PC-3 (cell line): ENCODE measurements around the gene RAD9A. TPM values are rescaled to one million over a fixed set of nuclear protein-coding genes. Genes with fewer than 3 reads are reported as not detected.

Experiments
- ATAC-seq: fragments of 200-7000 bp; cut with Tn5 transposase; 2 replicates; pipeline ENCODE4 v1.9.1; 2020; ENCODE audit warnings: mild to moderate bottlenecking, moderate library complexity
- BruUV-seq: library from RNA; stranded (reverse); fragments of 400-500 nt; replicated peaks from 2 replicates; lab custom pipeline; 2021; lab: Mats Ljungman, UMichigan
- CTCF ChIA-PET: fragments of 300-600 bp; sonication (Branson Sonifier 250); formaldehyde crosslinking; loops from one replicate; lab custom pipeline; 2022; ENCODE audit warnings: antibody characterized with exemption; lab: Charles Lee
- POLR2A ChIA-PET: fragments of 300-600 bp; sonication (Branson Sonifier 250); formaldehyde crosslinking; loops from one replicate; lab custom pipeline; 2022; ENCODE audit warnings: antibody characterized with exemption; ENCODE audit not compliant: unreplicated experiment; lab: Charles Lee
- DNase-seq: peaks from one replicate; pipeline ENCODE4 v3.0.0-alpha.2; 2015
- H2AFZ ChIP-seq: fragments of 300-600 bp; sonication (generic); 2 replicates; pipeline ENCODE4 v1.6.0; 2016; ENCODE audit warnings: antibody characterized with exemption, low read length
- H3F3A ChIP-seq: fragments of 300-600 bp; sonication (generic); one replicate; pipeline ENCODE4 v1.6.0; 2017; ENCODE audit warnings: antibody characterized with exemption, low read length, control low read depth, mild to moderate bottlenecking; ENCODE audit not compliant: unreplicated experiment
- H3K27ac ChIP-seq: fragments of 300-600 bp; sonication (generic); 2 replicates; pipeline ENCODE4 v1.5.1; 2016; ENCODE audit warnings: mild to moderate bottlenecking, low read length
- H3K27me3 ChIP-seq: fragments of 300-600 bp; sonication (generic); 2 replicates; pipeline ENCODE4 v1.6.1; 2016; ENCODE audit warnings: low read length, mixed read lengths
- H3K36me3 ChIP-seq: fragments of 300-600 bp; sonication (generic); 2 replicates; pipeline ENCODE4 v1.6.1; 2016; ENCODE audit warnings: low read depth, mixed run types, low read length, mixed read lengths
- H3K4me1 ChIP-seq: fragments of 300-600 bp; sonication (generic); 2 replicates; pipeline ENCODE4 v1.5.1; 2016; ENCODE audit warnings: low read length; ENCODE audit not compliant: insufficient read depth
- H3K4me2 ChIP-seq: fragments of 300-600 bp; sonication (generic); 2 replicates; pipeline ENCODE4 v1.6.0; 2016; ENCODE audit warnings: low read length
- H3K4me3 ChIP-seq: fragments of 300-600 bp; sonication (generic); 2 replicates; pipeline ENCODE4 v1.5.1; 2016; ENCODE audit warnings: mild to moderate bottlenecking, low read length, mixed read lengths
- H3K79me2 ChIP-seq: fragments of 300-600 bp; sonication (generic); 2 replicates; pipeline ENCODE4 v1.6.1; 2017; ENCODE audit warnings: low read length, mixed read lengths
- H3K9ac ChIP-seq: fragments of 300-600 bp; sonication (generic); 2 replicates; pipeline ENCODE4 v1.6.0; 2016; ENCODE audit warnings: mild to moderate bottlenecking, low read length
- H3K9me2 ChIP-seq: fragments of 300-600 bp; sonication (generic); replicated peaks from 2 replicates; pipeline ENCODE4 v1.6.1; 2016; ENCODE audit warnings: mixed run types, low read length, mixed read lengths
- H3K9me3 ChIP-seq: fragments of 300-600 bp; sonication (generic); 2 replicates; pipeline ENCODE4 v1.6.1; 2016; ENCODE audit warnings: low read length, mixed read lengths
- H4K20me1 ChIP-seq: fragments of 300-600 bp; sonication (generic); 2 replicates; pipeline ENCODE4 v1.6.1; 2016; ENCODE audit warnings: low read length, mixed read lengths
- CTCF ChIP-seq: fragments of 300-600 bp; sonication (generic); conservative IDR thresholded peaks from 2 replicates; pipeline ENCODE4 v1.5.1; 2017; ENCODE audit warnings: antibody characterized with exemption, low read depth, mild to moderate bottlenecking, low read length
- EZH2 ChIP-seq: fragments of 300-600 bp; sonication (generic); IDR thresholded peaks from one replicate; pipeline ENCODE4 v1.6.1; 2017; ENCODE audit warnings: antibody characterized with exemption, mild to moderate bottlenecking, low read length; ENCODE audit not compliant: unreplicated experiment
- EZH2phosphoT487 ChIP-seq: fragments of 300-600 bp; sonication (generic); IDR thresholded peaks from 2 replicates; pipeline ENCODE4 v1.6.1; 2018; ENCODE audit warnings: mild to moderate bottlenecking, antibody characterized with exemption, low read length, borderline replicate concordance
- intact Hi-C: fragments of 100-400 bp; cut with micrococcal nuclease; formaldehyde crosslinking; loops from 2 replicates; pipeline ENCODE4 v1.9.0; 2023
- total RNA-seq: library from RNA; depleted of rRNA; stranded (reverse); fragments of >200 nt; gene quantifications from 2 replicates; pipeline ENCODE4 v1.2.3, GENCODE V29; 2014

Gene RAD9A
- total RNA-seq, 1 experiment from 2014 or later = 45.5 TPM

GRCh38 chr11:67441731-67442351, 50.1 kb downstream of the RAD9A start:
- POLR2A ChIA-PET = no interaction called here
- Histone ChIP-seq H3K36me3 (peaks cover 8% of the 10 kb centered on the region; the same call in 1 of the 2 replicates), H3K79me2 (0 out of 2 replicates have a peak, but pooled peaks cover 6% of the 10 kb centered on the region), H3K9ac (no peak overlapping the region), H4K20me1 (no peaks in the 10 kb centered on the region), H3K9me2 (no peaks in the 10 kb centered on the region), H3K9me3 (no peaks in the 10 kb centered on the region), H3K4me2 (peak overlapping the region; percentile 89), H3F3A (peaks cover 9% of the 10 kb centered on the region), H2AFZ (no peak overlapping the region), H3K27ac (no peak overlapping the region), H3K4me1 (0 out of 2 replicates have a peak, but pooled peaks cover 6% of the 10 kb centered on the region), H3K27me3 (no peaks in the 10 kb centered on the region), H3K4me3 (peak overlapping the region; percentile 82; the same call in 1 of the 2 replicates)
- ATAC-seq (no peak), DNase-seq (no peak)
- CTCF ChIA-PET = no interaction called here
- TF ChIP-seq EZH2phosphoT487 (no peak), CTCF (no peak), EZH2 (no peak)
- intact Hi-C loops = loop anchor here (2.0 kb wide), 1 partner anchor 13 kb away; the partner anchor contains the start of gene RPS6KB2
- TSS peak; percentile 48 for BruUV-seq

DNA sequence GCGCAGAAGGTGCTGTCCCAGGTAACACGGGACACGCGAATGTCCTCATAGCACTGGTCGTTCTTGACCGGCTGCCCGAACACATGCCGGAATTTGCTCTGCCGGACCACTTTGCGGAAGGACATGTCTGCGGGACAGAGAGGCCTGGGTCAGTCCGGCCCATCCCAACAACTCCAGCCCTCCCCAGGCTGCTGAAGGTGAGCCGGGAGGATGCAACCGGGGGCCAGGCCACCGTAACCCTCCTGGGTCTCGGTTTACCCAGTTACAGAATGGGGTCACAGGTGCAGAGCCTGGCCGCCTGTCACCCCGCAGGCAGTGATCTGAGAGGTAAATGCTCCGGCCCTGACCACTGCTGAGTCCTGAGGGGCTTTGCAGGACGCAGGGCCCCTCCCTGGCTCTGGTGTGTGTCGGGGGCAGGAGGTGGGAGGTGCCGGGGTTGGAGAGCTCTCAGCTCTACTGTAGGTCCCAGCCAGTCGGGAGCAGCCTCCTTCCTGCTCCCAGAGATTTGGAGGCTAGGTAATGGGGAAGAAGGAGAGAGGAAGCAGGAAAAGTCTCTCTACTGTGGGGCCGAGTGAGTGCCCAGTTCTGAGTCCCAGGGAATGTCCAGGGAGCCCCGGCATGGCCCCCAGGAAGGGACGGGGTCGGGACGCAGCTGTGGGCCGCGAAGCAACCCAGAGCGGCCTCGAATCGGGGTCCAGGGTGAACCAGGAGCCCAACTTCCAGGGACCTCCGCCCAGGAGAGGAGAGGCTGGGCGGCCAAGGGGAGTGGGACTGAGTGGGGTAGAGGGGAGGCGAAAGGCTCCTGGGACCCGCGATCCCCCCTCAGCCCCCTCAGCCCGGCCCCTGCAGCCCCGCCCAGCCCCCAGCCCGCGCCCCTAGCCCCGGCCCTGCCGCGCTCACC, 51.0 kb downstream of the RAD9A start:
- no peak for TF ChIP-seq EZH2
- no peak for TF ChIP-seq EZH2phosphoT487
- no peak for TF ChIP-seq CTCF
- Histone ChIP-seq H3F3A (peaks cover 5% of the 10 kb centered on the region), H2AFZ (no peak overlapping the region), H3K4me3 (peak overlapping the region; percentile 82), H3K9me3 (no peaks in the 10 kb centered on the region), H4K20me1 (no peaks in the 10 kb centered on the region), H3K4me2 (peak overlapping the region; percentile 89), H3K79me2 (0 out of 2 replicates have a peak, but pooled peaks cover 6% of the 10 kb centered on the region), H3K9me2 (no peaks in the 10 kb centered on the region), H3K4me1 (0 out of 2 replicates have a peak, but pooled peaks cover 6% of the 10 kb centered on the region), H3K36me3 (peaks cover 3% of the 10 kb centered on the region; the same call in 1 of the 2 replicates), H3K9ac (peak overlapping the region; percentile 77), H3K27me3 (no peaks in the 10 kb centered on the region), H3K27ac (peak overlapping the region; percentile 31)
- ChIA-PET POLR2A (interaction anchor here (0.7 kb wide), 1 partner anchor 13 kb away, joined by 6 read pairs; no protein-coding TSS in a partner anchor), CTCF (no interaction called here)
- intact Hi-C loops = loop anchor here (1.0 to 2.0 kb wide), 3 partner anchors 14 to 64 kb away; partner anchors contain the start of gene RPS6KB2
- DNase-seq (peak; percentile 29), ATAC-seq (peak; percentile 23)
- BruUV-seq = no TSS peak
